NCI-H1105 (cell line): Measurements from ENCODE around the gene SLC6A7.

Source experiments
- DNase-seq: peaks from one replicate; lab custom pipeline; 2025; lab: John Stamatoyannopoulos, UW

Gene SLC6A7

DNA sequence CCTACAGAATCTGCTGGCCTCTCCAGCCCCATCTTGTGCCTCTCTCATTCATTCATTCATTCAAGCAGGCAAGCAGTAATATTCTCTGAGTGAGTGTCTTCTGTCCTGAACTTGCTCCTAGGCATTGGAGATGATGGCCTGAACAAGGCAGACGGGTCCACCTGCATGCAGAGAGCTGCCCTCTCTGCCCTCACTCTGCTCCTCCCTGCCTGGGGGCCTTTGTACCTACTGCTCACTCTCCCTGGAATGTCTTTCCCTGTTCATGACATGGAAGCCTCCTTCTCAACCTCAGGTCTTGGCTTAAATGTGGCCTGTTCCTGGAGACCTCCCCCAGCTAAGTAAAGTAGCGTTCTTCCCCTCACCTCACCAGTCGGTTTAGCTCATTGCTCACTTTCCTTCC lies 16.7 kb upstream of the SLC6A7 start:
- no peak for DNase-seq

DNA sequence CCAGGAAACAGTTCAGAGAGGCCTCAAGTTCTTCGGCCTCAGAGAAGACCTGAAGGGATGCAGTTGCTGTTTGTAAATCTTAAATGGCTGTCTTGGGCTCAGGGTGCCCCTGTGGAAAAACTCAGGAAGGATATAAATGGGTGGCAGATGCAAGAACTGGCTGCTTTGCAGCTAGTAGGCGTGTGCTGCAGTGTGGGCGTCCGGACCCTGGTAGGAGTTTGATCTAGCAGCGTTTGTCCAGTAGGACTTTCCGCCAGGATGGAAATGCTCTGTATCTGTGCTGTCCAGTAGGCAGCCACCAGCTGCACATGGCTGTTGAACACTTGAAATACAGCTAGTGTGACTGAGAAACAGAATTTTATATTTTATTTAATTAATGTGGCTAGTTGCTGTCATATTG lies 15.6 kb upstream of the SLC6A7 start:
- DNase-seq = no peak

DNA sequence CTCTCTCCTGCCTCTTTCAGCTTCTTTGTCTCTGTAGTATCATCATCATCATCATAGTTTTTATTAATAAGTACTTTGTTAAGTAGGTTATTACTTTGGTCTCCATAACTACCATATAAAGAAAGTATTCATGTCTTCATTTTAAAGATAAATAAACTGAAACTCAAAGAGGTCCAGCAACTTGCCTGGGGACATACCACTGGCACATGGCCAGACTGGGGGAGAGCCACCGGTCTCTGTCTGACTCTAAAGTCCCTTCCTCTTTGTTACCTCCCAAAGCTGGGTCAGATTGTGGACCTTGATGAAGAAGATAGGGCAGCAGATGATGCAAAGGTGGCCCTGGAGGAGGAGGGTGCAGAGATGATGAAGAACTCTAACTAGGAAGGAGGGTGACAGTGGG lies 14.8 kb upstream of the SLC6A7 start:
- DNase-seq = no peak

DNA sequence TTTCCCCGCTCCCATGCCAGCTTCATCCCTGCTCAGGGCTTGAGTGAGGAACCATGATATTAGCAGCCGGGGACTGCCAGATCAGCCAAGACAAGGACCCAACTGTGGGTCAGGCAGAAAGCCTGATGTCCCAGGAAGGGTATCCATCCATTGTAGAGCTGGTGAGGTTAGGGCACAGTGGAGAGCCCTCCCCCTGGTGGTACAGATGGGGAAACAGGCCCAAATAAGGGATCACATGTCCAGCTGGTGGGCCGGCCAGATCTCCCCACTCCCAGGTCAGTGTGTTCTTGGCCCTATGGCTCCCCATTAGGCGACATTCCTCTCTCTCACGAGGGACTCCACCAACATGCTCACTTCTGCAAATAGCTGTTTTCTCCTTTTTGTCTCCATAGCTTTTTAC lies 14.3 kb upstream of the SLC6A7 start:
- DNase-seq = no peak

DNA sequence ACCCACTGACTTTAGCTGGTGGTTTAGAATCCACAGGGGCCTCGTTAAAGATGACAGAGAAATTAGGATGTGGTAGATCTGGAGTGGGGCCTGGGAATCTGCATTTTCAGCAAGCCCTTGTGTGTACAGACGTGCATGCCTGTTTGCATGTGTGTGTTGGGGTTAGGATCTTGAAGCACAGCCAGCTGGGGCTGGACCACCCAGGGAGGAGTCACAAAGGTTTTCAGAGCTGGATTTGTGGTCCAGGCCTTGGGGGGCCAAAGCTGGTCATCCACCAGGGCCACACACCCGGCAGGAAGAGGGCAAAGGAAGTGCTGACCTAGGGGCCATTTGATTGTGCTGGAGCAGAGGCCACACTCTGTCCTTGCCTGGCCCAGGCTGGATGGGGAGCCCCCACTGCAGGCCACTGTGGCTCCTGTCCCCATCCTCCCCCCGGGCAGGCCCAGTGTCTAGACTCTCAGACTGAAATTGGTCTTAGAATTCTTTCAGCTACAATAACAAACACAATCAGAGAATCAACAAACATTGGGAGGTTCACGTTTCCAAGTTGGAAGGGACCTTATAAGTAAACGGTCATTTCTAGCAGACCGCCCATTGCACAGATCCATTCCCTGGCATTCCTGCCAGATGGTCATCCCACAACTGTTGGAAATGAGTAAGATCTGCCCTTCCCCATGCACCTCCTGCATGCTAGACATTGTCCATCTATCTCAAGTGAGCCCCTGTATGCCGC lies 13.0 kb upstream of the SLC6A7 start:
- no peak for DNase-seq

DNA sequence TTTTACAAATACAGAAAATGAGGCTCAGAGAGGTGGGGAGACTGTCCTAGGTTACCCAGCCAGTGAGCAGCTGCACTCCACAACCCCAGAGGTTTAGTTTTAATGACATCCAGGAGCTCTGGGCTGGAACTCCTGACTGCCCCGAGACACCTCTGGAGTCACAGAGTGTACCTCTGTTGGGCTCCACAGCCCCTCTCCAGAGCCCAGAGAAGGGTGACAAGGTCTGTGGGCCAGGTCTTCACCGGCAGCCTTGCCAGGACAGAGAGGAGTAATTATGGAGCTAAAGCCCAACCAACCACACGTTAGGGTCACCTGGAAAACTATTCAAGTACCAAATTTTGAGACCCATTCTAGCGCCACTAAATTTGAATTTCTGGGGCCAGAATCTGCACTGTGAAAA lies 12.1 kb upstream of the SLC6A7 start:
- no peak for DNase-seq

DNA sequence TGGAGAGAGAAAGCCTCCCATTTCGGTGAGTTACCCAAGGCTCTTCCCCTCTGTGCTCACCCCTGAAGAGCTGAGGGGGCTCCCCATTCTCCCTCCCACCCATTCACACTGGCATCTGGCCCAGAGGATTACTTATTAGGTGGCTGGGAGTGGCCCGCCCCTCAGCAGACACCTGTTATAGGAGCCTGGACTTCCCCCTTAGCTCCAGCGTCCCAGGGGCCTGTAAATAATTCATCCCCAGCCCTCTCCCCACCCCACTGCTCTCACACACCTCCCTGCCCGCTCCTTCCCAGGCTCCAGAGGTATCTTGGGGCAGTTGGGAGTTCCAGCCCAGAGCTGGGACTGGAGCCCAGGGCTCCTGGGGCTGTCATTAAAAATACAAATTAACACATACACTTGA lies 11.6 kb upstream of the SLC6A7 start:
- DNase-seq = no peak

DNA sequence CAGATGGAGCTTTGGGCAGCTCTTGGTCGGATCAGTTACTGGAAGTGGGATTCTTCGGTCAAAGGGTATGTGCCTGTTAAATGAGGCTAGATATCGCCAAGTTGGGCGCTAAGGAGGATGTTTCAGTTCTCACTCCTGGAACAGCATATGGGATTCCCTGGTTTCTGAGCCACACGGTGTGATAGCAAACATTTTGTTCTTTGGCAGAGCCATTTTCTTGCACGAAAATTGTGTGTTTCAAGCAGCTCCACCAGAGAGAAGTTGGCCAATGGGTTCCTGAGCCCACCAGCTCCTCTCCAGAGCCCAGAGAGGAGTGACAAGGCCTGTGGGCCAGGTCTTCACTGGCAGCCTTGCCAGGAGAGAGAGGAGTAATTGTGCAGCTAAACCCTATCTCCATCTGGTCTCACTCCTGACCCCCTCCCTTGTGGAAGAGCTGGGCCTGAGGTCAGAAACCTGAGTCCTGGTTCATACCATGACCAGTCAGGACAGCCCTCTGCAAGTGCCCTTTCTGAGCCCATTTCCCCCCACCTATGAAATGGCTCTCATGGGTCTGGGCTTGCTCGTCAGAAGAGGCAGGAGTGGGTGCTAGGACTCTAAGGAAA lies 10.7 kb upstream of the SLC6A7 start:
- DNase-seq = no peak

DNA sequence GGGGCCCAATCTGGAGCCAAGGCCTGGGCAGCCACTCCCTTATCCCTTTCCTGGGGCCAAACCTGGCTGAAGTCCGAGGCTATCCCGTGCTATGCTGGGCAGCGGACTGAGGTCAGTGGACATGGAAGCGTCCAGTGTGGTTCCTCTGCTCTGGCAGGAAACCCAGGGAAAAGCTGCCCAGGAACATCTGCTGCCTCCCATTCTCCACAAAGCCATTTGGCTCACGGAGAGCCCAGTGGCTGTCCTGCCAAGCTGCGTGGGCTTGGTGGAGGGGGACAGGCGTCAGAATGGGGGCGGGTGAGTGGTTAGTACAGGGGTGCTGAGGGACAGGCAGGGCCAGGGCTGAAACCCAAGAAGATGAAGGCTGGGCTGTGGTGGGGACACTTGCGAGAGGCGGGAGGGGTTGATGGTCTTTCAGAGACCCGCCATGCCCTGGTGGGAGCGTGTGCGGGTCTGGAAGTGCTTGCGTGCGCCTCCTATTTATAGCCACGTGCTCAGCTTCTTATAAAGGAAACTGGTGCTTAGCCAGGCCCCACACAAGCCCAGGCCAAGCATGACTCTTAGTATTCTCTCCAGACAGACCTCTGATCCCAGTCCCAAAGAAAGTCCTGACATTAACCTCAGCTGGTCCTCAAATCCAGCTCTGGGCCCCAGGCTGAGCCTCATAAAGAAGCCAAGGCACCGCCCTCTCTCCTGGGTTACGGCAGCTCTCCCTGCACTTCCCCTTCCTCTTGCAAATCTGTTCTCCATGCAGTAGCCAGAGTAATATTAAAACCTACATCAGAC lies 9.4 kb upstream of the SLC6A7 start:
- no peak for DNase-seq

DNA sequence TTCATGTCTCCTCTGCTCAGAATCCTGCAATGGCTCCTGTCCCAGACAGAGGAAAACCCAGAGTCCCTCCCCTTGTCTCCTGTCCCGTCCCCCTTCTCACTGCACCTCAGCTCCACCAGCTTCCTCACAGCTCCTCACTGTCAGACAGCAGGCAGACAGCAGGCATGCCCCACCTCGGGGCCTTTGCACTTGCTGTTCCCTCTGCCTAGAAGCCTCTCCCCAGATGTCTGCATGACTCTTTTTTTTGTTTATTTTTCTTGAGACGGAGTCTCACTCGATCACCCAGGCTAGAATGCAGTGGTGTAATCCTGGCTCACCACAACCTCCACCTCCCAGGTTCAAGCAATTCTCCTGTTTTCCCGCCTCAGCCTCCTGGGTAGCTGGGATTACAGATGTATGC lies 8.8 kb upstream of the SLC6A7 start:
- no peak for DNase-seq

DNA sequence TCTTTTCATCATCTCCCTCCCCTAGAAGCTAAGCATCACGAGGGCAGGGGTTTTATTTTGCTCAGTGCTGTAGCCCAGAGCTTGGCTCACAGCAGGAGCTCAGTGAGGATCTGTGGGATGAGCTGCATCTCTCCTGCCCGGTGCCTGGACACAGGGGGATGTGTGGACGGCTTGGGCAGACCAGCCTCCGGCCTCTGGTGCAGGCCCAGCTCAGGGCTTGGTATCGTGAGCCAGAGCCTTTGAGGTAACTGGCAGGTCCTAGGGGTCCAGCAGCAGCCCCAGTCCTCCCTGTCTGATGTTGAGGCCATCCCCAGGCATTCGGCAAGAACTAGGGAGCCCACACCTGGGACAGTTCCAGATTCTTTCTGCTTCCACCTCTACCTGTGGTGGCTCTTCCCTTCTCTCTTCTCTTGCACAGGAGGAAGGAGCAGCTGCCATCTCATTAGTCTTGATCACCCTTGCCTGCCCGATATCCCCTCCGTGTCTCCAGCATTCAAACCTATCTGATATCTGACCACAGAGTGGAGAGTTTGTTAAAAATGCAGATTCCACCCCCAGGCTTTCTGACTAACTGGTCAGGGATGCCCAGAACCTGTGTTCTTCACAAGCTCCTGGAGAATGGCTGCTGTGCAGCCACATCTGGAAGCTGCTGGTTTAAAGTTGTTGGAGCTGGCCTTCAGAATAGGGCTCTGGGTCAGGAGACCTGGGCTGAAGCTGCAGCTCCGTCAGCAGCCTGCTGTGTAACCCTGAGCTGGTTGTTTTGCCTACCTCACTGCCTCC lies 7.9 kb upstream of the SLC6A7 start:
- DNase-seq = no peak

DNA sequence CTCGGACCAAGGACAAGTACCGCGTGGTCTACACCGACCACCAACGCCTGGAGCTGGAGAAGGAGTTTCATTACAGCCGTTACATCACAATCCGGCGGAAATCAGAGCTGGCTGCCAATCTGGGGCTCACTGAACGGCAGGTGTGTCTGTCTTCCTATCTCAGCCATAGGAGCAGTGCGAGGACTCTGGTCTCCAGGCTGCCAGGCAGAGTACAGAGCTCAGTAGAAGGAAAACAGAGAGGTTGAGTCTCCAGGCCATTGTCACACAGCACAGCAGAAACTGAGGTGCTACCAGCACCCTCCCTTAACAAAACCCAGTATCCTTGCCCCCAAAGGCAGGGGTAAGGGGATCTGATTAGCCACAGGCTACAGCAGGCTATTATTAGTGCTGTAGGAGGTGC lies 7.1 kb upstream of the SLC6A7 start:
- DNase-seq = no peak

DNA sequence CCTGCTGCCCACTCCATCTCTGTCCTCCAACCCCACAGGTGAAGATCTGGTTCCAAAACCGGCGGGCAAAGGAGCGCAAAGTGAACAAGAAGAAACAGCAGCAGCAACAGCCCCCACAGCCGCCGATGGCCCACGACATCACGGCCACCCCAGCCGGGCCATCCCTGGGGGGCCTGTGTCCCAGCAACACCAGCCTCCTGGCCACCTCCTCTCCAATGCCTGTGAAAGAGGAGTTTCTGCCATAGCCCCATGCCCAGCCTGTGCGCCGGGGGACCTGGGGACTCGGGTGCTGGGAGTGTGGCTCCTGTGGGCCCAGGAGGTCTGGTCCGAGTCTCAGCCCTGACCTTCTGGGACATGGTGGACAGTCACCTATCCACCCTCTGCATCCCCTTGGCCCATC lies 6.4 kb upstream of the SLC6A7 start:
- DNase-seq = no peak

DNA sequence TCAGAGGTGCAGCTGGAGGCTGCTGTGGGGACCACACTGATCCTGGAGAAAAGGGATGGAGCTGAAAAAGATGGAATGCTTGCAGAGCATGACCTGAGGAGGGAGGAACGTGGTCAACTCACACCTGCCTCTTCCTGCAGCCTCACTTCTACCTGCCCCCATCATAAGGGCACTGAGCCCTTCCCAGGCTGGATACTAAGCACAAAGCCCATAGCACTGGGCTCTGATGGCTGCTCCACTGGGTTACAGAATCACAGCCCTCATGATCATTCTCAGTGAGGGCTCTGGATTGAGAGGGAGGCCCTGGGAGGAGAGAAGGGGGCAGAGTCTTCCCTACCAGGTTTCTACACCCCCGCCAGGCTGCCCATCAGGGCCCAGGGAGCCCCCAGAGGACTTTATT lies 5.9 kb upstream of the SLC6A7 start:
- no peak for DNase-seq

DNA sequence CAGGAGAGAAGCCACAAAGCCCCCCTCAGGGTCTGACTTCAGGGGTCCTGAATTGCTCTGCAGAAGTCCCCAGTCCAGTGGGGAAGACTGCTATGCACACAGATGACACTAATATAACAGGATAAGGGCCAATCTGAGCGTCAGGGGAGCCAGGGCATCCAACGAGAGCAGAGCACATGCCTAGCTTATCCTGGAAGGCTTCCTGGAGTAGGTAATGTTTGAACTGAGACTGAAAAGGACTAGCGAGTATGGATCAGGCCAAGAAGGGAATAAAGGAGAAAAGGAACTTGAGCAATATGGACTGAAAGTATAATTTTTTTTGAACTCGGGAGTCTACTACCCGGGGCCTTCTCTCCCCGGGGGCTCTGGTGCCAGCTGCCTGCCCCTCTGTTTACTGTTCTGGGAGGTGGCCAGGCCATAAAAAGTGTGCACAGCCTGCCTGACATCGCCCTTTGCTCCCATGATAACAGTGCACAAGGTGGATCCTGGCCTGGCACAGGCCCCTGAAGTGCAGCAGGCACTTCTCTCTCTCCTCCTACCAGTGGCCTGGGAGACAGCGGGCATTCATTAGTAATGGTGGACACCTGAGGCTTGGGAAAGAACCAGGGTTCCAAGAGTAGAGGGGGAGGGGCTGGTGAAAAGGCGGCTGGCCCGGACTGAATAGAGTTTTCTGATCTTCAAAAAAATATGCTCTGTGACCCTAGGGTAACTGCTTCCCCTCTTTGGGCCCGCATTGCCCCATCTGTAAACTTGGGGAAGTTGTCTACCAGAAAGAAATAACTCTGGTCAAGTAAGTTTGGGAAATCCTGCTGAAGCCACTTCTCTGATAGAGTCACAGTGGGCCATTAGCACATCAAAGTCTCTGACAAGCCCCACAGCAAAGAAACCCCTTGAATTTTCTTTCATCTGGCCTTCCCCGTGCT lies 4.6 kb upstream of the SLC6A7 start:
- DNase-seq = no peak

DNA sequence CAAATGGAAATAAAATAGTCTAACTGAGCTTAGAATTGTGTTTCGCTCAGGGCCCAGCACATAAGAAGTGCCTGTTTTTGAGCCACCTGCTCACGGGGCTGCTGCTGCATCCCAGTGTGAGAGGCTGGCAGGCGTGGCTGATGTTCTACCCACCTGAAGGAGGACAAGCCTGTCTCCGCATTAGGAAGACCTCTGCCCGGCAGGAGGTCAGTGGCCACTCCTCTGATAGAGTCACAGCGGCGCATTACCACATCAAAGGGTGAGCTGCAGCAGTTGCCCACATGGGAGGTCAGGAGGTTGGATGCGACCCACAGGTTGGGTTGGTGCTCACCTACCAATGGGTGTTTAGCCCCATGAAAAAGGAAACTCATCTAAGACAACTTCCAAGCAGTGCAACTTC lies 3.7 kb upstream of the SLC6A7 start:
- no peak for DNase-seq

DNA sequence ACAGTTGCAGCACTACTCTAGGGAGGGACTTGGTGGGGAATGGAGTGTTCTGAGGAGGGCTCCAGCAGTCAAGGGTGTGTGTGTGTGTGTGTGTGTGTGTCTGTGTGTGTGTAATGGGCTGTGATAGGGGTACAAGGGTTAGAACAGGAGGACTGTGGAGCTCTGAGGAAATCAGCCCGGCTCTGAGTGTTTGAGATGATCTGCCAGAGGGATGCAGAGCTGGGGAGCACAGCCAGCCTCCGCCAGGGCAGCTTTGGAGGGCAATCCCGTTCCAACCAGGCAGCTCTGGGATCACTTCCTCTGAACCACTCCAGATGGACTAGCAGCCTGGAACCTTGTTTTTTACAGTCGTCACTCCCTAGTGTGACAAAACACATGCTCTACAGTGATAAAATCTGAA lies 3.0 kb upstream of the SLC6A7 start:
- no peak for DNase-seq

DNA sequence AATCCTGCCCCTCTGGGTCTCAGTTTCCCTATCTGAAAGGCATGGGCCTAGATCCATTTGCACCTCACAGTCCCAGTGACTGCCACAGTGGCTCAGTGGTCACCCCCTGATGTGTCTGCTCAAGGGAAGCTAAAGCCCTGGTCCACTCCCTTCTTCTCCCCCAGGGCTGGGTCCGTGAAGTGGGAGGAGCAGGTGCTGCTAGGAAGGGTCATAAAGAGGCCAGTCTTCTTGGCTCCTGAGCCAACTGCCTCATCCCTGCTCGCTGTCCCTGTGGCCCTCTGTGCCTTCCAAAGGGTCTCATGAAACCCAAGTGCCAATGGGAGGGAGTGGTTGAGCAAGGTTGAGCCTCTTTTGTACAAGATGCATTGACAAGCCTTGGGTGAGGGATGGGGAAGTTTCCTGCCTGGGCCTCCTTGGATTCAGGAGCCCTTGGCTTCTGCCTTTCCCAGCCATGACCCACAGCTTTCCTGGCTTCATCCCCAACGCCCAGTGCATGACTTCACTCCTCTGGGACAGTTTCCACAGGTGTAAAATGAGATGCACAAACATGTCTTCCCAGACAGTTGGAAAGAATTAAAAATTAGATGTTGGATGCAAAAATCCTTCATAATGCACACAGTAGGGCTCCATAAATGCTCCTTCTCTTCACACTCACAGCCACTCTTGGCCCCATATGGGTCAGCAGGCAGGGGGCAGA lies 1.6 kb upstream of the SLC6A7 start:
- DNase-seq = no peak

DNA sequence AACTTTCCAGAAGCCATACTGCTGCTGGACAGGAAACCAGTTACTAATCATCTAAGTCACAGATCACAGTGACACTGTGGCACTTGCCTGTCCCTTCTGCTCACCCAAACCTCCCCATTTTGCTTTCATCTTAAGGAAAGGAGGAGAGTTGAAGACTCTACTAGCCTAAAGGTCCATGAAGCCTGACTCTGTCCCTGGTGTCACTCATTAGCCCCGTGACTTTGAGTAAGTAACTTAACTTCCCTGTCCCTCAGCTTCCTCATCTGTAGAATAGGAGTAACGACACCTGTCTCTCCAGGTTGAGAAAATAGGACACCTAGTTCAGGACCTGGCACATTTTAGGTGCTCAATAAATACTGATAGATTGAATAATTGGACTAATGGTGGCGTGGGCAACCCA lies 536 bp upstream of the SLC6A7 start:
- DNase-seq = no peak

DNA sequence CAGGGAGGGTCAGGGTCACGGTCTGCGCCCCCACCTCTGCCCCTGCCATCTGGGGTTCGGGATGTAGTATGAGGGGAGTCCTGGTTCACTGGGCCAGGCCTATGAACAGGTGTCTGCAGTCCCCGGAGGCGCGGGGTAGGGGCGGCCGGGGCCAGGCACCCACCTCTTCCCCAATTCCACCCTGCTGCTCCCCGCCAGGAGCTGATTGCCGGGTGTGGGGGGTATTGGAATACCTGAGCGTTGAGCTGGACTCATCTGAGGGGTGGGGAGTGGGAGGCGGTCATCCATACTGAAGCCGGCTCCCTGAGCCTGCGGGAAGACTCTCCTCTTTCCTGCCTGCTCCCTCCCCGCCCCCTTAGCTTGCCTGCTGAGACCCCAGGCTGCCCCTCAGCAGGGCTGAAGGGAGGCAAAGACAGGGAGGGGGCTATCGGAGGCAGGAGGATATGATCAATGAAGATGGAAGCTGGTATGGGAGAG lies 679 bp downstream of the SLC6A7 start:
- no peak for DNase-seq

DNA sequence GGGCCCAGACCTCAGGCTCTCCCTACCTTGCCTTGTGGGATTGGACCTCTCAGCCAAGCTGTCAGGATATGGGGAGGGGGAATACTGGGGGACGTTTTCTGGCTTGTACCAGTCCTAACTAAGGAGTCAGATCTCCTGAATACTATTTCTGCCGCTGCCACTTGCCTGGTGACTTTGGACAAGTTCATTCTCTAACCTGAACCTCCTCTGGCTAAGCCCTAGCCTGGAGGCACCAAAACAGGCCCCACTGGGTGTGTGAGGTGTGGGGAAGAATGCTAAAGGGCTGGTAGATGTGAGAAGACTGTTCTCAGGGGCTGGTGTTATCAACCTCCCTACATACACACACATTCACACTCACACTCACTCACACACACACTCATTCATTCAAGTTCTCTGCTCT lies 1.1 kb downstream of the SLC6A7 start:
- no peak for DNase-seq
